ENCODE data around the gene DENND1A. TPM values are rescaled to one million over a fixed set of nuclear protein-coding genes. Genes with fewer than 3 reads are reported as not detected.

Gene DENND1A
- total RNA-seq, 1 experiment from 2014 or later: 23.5 TPM

DNA sequence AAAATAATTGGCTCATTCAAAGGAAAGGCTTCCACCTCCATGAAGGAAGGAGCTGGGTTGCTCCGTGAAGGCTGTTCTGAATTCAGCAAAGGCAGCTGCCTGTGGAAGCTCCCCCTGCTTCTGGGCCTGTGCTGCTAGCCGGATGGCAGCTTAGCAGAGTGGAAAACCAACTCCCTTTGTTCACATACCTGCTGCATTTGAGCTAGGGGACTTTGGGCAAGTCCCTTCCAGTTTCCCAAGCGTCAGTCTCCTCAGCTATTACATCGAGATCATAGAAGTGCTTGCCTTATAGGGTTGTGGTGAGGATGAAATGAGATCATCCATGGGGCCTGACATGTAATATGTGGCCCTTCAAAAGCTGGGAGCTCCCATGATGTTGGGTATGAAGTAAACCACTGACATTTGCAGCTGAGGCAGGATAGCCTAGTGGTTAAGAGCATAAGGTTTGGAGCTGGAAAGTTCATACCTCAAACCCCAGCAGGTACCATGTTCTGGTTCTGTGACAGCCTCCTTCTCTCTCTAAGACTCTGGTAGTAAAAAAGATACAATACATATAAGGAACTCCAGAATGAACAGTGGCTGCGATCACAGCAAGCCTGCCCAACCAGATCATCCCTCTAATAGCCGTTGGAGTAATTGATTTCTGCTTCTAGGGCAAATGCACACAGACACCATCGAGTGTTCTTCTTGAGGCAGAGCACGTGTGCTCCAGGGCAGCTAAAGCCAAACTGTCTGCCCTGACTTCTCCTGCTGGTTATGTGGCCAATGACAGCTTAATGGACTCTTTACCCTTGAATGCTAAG, 11.0 kb upstream of the DENND1A start:
- POLR2A ChIA-PET: no interaction called here
- TF ChIP-seq OVOL2 (CRISPR knock-in tag; IDR thresholded peaks at IDR 0.05; ENCODE audit: borderline replicate concordance) (no peak), ZBTB21 (CRISPR knock-in tag; IDR thresholded peaks at IDR 0.05; ENCODE audit: borderline replicate concordance) (no peak), AR (CRISPR knock-in tag; IDR thresholded peaks at IDR 0.05) (no peak), TEAD1 (CRISPR knock-in tag; IDR thresholded peaks at IDR 0.05) (no peak), SOX15 (CRISPR knock-in tag; IDR thresholded peaks at IDR 0.05) (no peak), ZNF423 (CRISPR knock-in tag; IDR thresholded peaks at IDR 0.05) (no peak), PRDM15 (CRISPR knock-in tag; IDR thresholded peaks at IDR 0.05) (no peak), KAT7 (CRISPR knock-in tag; IDR thresholded peaks at IDR 0.05; ENCODE audit: borderline replicate concordance) (no peak), RELA (CRISPR knock-in tag; IDR thresholded peaks at IDR 0.05; ENCODE audit: borderline replicate concordance) (no peak), ZSCAN18 (CRISPR knock-in tag; IDR thresholded peaks at IDR 0.05) (no peak), RORB (CRISPR knock-in tag; IDR thresholded peaks at IDR 0.05) (no peak), ZNF317 (CRISPR knock-in tag; IDR thresholded peaks at IDR 0.05; ENCODE audit: borderline replicate concordance, low read depth) (no peak), NR3C1 (CRISPR knock-in tag; conservative IDR thresholded peaks at IDR 0.05; ENCODE audit: low read depth) (no peak), JUN (CRISPR knock-in tag; IDR thresholded peaks at IDR 0.05) (no peak), NFE2L1 (CRISPR knock-in tag; IDR thresholded peaks at IDR 0.05) (no peak)
- TF ChIP-seq, protein P1, sequence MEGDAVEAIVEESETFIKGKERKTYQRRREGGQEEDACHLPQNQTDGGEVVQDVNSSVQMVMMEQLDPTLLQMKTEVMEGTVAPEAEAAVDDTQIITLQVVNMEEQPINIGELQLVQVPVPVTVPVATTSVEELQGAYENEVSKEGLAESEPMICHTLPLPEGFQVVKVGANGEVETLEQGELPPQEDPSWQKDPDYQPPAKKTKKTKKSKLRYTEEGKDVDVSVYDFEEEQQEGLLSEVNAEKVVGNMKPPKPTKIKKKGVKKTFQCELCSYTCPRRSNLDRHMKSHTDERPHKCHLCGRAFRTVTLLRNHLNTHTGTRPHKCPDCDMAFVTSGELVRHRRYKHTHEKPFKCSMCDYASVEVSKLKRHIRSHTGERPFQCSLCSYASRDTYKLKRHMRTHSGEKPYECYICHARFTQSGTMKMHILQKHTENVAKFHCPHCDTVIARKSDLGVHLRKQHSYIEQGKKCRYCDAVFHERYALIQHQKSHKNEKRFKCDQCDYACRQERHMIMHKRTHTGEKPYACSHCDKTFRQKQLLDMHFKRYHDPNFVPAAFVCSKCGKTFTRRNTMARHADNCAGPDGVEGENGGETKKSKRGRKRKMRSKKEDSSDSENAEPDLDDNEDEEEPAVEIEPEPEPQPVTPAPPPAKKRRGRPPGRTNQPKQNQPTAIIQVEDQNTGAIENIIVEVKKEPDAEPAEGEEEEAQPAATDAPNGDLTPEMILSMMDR (IDR thresholded peaks at IDR 0.05): no peak
- TF ChIP-seq, protein P2, sequence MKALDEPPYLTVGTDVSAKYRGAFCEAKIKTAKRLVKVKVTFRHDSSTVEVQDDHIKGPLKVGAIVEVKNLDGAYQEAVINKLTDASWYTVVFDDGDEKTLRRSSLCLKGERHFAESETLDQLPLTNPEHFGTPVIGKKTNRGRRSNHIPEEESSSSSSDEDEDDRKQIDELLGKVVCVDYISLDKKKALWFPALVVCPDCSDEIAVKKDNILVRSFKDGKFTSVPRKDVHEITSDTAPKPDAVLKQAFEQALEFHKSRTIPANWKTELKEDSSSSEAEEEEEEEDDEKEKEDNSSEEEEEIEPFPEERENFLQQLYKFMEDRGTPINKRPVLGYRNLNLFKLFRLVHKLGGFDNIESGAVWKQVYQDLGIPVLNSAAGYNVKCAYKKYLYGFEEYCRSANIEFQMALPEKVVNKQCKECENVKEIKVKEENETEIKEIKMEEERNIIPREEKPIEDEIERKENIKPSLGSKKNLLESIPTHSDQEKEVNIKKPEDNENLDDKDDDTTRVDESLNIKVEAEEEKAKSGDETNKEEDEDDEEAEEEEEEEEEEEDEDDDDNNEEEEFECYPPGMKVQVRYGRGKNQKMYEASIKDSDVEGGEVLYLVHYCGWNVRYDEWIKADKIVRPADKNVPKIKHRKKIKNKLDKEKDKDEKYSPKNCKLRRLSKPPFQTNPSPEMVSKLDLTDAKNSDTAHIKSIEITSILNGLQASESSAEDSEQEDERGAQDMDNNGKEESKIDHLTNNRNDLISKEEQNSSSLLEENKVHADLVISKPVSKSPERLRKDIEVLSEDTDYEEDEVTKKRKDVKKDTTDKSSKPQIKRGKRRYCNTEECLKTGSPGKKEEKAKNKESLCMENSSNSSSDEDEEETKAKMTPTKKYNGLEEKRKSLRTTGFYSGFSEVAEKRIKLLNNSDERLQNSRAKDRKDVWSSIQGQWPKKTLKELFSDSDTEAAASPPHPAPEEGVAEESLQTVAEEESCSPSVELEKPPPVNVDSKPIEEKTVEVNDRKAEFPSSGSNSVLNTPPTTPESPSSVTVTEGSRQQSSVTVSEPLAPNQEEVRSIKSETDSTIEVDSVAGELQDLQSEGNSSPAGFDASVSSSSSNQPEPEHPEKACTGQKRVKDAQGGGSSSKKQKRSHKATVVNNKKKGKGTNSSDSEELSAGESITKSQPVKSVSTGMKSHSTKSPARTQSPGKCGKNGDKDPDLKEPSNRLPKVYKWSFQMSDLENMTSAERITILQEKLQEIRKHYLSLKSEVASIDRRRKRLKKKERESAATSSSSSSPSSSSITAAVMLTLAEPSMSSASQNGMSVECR (CRISPR knock-in tag; IDR thresholded peaks at IDR 0.05; ENCODE audit: borderline replicate concordance): no peak
- TF ChIP-seq, protein P3, sequence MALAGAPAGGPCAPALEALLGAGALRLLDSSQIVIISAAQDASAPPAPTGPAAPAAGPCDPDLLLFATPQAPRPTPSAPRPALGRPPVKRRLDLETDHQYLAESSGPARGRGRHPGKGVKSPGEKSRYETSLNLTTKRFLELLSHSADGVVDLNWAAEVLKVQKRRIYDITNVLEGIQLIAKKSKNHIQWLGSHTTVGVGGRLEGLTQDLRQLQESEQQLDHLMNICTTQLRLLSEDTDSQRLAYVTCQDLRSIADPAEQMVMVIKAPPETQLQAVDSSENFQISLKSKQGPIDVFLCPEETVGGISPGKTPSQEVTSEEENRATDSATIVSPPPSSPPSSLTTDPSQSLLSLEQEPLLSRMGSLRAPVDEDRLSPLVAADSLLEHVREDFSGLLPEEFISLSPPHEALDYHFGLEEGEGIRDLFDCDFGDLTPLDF (CRISPR knock-in tag; IDR thresholded peaks at IDR 0.05): no peak
- TF ChIP-seq, protein P4, sequence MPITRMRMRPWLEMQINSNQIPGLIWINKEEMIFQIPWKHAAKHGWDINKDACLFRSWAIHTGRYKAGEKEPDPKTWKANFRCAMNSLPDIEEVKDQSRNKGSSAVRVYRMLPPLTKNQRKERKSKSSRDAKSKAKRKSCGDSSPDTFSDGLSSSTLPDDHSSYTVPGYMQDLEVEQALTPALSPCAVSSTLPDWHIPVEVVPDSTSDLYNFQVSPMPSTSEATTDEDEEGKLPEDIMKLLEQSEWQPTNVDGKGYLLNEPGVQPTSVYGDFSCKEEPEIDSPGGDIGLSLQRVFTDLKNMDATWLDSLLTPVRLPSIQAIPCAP (CRISPR knock-in tag; IDR thresholded peaks at IDR 0.05): no peak
- no peak overlapping the region for H3K27ac Mint-ChIP-seq
- H3K27me3 Mint-ChIP-seq (ENCODE audit: low read depth): peaks cover 6% of the 10 kb centered on the region
- H3K4me1 Mint-ChIP-seq: no peaks in the 10 kb centered on the region
- peaks cover 10% of the 10 kb centered on the region for H3K9me3 Mint-ChIP-seq
- no peak overlapping the region for H3K4me3 Mint-ChIP-seq
- H3K36me3 Mint-ChIP-seq: peaks cover 9% of the 10 kb centered on the region
- CTCF ChIA-PET: interaction anchor here (1.2 kb wide), 1 partner anchor 100 kb away, joined by 5 read pairs; no protein-coding TSS in a partner anchor
- ATAC-seq: no peak
- DNase-seq (ENCODE audit: low spot score): no peak
